ENCODE data around the gene FAM83F.

FAM83F gene

GRCh38 chr22:39965748-39966147 is 29.0 kb upstream of the FAM83F start:
- no peak for DNase-seq (ENCODE audit: low read depth, low spot score)

- no peak for DNase-seq (ENCODE audit: low read depth, low spot score)
Observed at GRCh38 chr22:39966470-39966869, 28.3 kb upstream of the FAM83F start.

DNA sequence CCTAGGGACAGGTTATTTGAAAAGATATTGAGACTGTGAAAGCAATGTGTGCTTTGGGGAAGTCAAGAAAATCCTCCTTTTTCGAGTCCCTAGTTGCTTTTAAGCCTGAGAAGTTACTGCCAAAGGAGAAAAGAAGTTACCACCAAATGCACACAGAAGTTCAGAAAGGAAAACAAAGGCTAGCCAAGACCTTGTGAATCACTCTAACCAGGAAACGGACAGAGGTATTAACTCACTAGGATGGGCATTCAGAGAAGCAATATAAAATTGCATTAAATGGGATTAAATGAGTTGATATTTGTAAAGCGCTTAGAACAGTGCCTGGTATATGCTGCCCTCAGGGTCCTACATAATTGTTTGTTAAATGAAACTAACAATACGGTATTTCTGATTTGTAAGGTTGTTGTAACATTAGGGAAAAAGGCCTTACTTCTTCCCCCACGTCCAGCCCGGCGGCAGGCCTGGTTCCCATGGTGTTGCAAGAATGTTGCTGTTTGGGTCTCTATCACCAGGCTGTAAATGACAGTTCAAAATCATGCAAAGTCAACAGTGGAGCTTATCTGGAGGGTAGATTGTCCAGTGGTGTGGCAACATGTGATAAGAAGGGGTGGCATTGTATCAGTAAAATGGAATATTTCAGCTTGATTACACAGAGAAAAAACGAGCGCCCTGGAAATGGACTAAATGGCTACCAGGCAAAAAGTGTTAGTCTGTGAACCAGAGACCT is 27.5 kb upstream of the FAM83F start:
- peak; percentile 54 for DNase-seq (ENCODE audit: low read depth, low spot score)

DNA sequence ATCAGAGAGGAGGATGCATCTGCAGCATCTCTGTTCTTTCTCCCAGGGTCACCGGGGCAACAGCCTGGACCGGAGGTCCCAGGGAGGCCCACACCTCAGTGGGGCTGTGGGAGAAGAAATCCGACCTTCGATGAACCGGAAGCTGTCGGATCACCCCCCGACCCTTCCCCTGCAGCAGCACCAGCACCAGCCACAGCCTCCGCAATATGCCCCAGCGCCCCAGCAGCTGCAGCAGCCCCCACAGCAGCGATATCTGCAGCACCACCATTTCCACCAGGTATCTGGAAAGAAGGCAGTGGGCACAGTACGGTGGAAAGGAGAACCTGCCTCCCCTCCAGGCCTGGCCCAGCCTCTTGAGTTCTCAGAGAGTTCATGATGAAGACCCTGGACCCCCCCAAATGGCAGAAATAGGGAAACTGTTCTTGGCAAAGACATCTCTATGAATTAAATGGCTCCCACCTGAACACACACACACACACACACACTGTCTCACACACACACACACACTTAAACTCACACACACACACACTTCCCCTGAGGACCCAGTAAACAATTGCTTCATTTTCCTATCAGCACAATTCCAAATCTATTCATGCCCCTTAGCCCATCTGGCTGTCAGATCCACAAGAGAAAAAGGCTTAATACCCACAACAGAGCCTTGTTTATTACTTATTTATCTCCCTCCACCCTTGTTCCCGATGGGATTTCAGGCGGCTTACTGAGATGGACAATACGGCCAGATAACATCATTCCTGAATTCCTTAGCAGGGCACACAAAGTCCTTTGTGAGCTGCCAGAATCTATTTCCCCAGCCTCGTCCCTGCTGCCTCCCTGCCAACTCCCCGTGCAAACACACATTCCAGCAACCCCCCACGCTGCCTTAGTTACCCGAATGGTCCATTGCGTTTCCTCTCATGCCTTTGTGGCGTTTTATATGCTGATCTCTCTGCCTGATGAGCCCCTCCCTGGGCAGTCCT is 26.5 kb upstream of the FAM83F start:
- DNase-seq (ENCODE audit: low read depth, low spot score), result peak; percentile 43

DNA sequence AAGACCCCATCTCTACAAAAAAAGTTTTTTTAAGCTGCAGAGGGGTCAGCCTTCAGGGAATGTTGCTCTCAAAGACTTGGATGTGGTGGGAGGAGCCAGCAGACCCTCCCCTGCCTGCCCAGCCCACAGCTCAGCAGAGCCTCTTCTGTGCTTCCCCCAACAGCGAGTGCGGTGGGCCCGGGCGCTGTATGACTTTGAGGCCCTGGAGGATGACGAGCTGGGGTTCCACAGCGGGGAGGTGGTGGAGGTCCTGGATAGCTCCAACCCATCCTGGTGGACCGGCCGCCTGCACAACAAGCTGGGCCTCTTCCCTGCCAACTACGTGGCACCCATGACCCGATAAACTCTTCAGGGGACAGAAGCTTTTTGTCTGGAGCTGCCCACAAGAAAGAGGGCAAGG is 24.0 kb upstream of the FAM83F start:
- DNase-seq (ENCODE audit: low read depth, low spot score), result no peak

DNA sequence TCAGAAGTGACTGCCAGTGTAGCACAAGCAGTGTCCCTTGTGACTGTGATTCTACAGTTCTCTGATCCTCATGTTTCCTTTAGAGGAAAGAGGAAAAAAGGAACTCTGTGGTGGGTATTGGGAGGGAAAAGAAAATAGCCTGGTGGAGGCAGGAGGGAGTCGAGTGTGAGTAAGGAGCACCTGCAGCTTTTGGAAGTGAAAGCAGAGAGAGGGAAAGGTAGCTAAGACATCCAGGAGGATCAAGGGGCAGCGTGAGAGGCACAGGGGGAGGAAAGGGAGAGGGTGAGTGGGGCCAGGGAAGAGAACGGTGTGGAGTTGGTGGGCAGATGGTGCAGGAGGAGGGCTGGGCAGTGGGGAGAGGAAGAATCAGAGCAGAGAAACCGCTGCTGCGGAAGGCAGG is 22.1 kb upstream of the FAM83F start:
- no peak for DNase-seq (ENCODE audit: low read depth, low spot score)

GRCh38 chr22:39973656-39974055 is 21.1 kb upstream of the FAM83F start:
- DNase-seq (ENCODE audit: low read depth, low spot score), result no peak

GRCh38 chr22:39974065-39974464 is 20.7 kb upstream of the FAM83F start:
- no peak for DNase-seq (ENCODE audit: low read depth, low spot score)

- no peak for DNase-seq (ENCODE audit: low read depth, low spot score)
Observed at GRCh38 chr22:39979048-39979447, 15.7 kb upstream of the FAM83F start.

DNA sequence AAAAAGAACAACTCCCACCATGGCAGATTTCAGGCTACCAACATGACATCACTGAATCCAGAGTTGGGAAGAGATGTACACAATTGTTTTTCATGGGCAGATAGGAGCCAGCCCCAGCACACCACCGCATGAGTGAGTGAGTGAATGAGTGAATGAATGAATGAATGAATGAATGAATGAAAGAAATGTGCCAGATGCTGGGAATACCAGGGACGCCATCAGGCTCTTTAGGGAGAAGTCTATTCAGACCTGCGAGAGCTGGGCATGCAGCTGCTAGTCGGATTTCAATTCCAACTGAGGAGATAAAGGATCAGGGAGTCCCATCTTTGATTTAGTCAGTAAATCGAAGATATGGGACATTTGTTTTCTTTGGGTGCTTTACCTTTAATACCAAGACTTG is 15.3 kb upstream of the FAM83F start:
- DNase-seq (ENCODE audit: low read depth, low spot score), result no peak

- no peak for DNase-seq (ENCODE audit: low read depth, low spot score)
Observed at GRCh38 chr22:39980596-39980995, 14.2 kb upstream of the FAM83F start.

DNA sequence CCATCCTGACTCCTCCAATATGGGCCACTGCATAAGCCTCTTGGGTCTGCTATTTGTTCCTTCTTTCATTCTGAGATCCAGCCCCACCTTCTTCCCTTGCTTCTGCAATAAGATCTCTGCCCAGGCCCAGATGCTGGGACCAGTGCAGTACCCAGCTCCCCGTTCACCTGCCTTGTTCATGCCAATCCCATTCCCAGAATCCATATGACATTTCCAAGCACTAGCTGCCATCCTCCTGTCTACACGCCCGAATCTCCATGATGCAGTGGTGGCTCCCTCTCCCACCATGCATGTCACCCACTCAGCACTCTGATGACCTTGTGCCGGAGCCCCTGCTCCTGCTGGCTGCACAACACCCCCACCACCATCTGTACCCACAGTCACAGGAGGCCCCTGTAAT is 11.4 kb upstream of the FAM83F start:
- DNase-seq (ENCODE audit: low read depth, low spot score), result no peak

GRCh38 chr22:39984006-39984405 is 10.7 kb upstream of the FAM83F start:
- no peak for DNase-seq (ENCODE audit: low read depth, low spot score)

- no peak for DNase-seq (ENCODE audit: low read depth, low spot score)
Observed at GRCh38 chr22:39984746-39985145, 10.0 kb upstream of the FAM83F start.

- no peak for DNase-seq (ENCODE audit: low read depth, low spot score)
Observed at GRCh38 chr22:39985383-39986035, 9.2 kb upstream of the FAM83F start.

DNA sequence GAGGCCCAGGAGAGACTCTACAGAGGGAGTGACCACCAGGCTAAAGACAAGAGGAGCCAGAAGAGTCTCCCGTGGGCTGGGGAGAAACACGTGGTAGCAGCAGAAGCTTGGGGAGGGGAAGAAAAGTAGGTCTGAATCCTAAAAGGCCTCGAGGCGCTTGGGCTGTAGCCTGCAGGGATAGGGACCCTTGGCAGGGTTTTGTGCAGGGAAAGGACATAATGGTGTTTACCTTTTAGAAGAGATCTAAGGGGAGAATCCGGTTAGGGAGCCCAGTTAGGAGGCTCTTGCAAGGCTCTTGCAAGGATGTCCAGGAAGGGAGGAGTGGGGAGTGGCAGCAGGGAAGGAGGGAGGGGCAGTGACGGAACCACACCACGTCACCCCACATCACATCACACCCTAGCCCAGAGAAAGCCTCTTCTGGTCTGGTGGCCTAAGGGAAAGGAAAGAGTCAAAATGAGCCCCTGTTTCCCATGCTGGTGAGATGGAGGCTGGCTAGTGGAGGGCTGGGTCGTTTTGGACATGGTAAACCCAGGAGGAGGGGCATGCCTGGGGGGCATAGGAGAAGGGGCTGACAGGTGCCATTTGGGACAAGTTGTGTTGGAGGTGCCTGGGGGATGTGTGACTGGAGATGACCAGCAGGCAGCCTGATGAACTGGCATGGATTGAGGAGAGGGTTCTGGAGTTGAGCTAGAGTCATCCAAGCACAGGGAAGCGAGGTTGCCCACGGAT is 6.2 kb upstream of the FAM83F start:
- no peak for DNase-seq (ENCODE audit: low read depth, low spot score)

- no peak for DNase-seq (ENCODE audit: low read depth, low spot score)
Observed at GRCh38 chr22:39989633-39990032, 5.1 kb upstream of the FAM83F start.

DNA sequence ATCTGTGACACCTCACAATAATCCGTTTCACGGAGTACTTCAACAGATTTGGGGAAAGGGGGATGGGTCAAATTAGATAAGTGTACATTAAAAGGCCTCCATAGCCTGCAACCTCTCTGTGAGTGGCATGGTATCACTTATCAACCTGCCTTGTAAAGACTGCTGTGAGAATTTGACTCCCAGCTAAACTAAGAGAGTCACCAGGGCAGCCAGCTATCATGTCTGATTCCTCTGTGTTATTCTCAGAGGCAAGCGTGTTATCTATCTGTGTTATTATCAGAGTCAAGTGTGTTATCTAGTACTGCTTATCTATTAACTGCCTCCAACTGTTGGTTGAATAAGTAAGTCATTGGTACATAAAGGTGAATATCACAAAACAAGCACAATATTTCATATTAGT is 4.1 kb upstream of the FAM83F start:
- DNase-seq (ENCODE audit: low read depth, low spot score), result no peak

GRCh38 chr22:39991159-39991860 is 3.4 kb upstream of the FAM83F start:
- DNase-seq (ENCODE audit: low read depth, low spot score), result no peak

GRCh38 chr22:39992088-39992826 is 2.5 kb upstream of the FAM83F start:
- DNase-seq (ENCODE audit: low read depth, low spot score), result no peak

All from astrocyte of the hippocampus (primary cell).